K562 (cell line): ENCODE results near the gene TMEM273. TPM values are rescaled to one million over a fixed set of nuclear protein-coding genes. Genes with fewer than 3 reads are reported as not detected.

Source experiments
- ATAC-seq: fragments of 200-7000 bp; cut with Tn5 transposase; 3 replicates; pipeline ENCODE4 v1.9.1; 2020; ENCODE audit warnings: moderate library complexity
- BruUV-seq: library from RNA; stranded (reverse); fragments of 400-500 nt; replicated peaks from 2 replicates; lab custom pipeline; 2021; lab: Mats Ljungman, UMichigan
- CTCF ChIA-PET: fragments of 300-600 bp; formaldehyde crosslinking; extraction: SDS; loops from one replicate; lab custom pipeline; 2021; ENCODE audit warnings: low intra/inter-chr PET ratio; lab: Yijun Ruan, JAX
- POLR2A ChIA-PET: fragments of 300-600, 350-650 bp; sonication (Branson Sonifier 250); formaldehyde crosslinking; extraction: SDS; loops from one replicate; lab custom pipeline; 2021; ENCODE audit warnings: antibody characterized with exemption, inconsistent platforms; lab: Yijun Ruan, JAX
- DNase-seq, 4 experiments: peaks; one replicate each; pipeline versions ENCODE4 v3.0.0 to v3.0.0-alpha.2; 2011 to 2018; ENCODE audit warnings: low spot score in 3 of 4, mixed read lengths in 3 of 4; ENCODE audit errors: extremely low read depth in 1 of 4
- FAIRE-seq: peaks from 2 replicates; lab custom pipeline; 2011; peaks lifted over from hg19 to GRCh38; lab: Jason Lieb, UNC
- H2AFZ ChIP-seq: 2 replicates; pipeline ENCODE4 v1.6.0; 2011; ENCODE audit warnings: low read depth, low read length, control low read depth, inconsistent platforms
- H3K27ac ChIP-seq: fragments of 200-600 bp; 3 replicates; pipeline ENCODE4 v1.8.0; 2011; ENCODE audit warnings: low read depth, mild to moderate bottlenecking, control low read depth, inconsistent platforms, low read length, moderate library complexity, mixed read lengths; ENCODE audit errors: extremely low read depth
- H3K27me3 ChIP-seq, 2 experiments: fragments of 300-600 bp in 1 of 2; 2 replicates in 1 of 2; 3 replicates in 1 of 2; pipeline versions ENCODE4 v1.6.0 to v1.8.0; 2011; ENCODE audit warnings: inconsistent platforms in 2 of 2, low read length in 2 of 2, mild to moderate bottlenecking in 1 of 2, mixed read lengths in 1 of 2, moderate library complexity in 1 of 2; ENCODE audit not compliant: control insufficient read depth in 2 of 2, insufficient read depth in 2 of 2
- H3K36me3 ChIP-seq: fragments of 300-600 bp; 3 replicates; pipeline ENCODE4 v1.8.0; 2011; ENCODE audit warnings: mild to moderate bottlenecking, low read length, inconsistent platforms; ENCODE audit not compliant: control insufficient read depth, insufficient read depth
- H3K4me1 ChIP-seq, 2 experiments: fragments of 200-600 bp in 1 of 2; replicated peaks in 1 of 2; 2 replicates in 1 of 2; 3 replicates in 1 of 2; pipeline versions ENCODE4 v1.5.1 to v1.8.0; 2011; ENCODE audit warnings: inconsistent platforms in 2 of 2, low read length in 2 of 2, mild to moderate bottlenecking in 1 of 2, mixed read lengths in 1 of 2, moderate library complexity in 1 of 2; ENCODE audit not compliant: control insufficient read depth in 2 of 2, insufficient read depth in 2 of 2
- H3K4me2 ChIP-seq: 2 replicates; pipeline ENCODE4 v1.6.1; 2011; ENCODE audit warnings: low read length, control low read depth, inconsistent platforms, mixed read lengths; ENCODE audit not compliant: insufficient read depth
- H3K4me3 ChIP-seq: fragments of 200-600 bp; sonication (generic), shearing (Covaris generic); 2 replicates; pipeline ENCODE4 v1.5.1; 2016; ENCODE audit warnings: control low read depth, inconsistent platforms
- H3K79me2 ChIP-seq: fragments of 200-600 bp; 3 replicates; pipeline ENCODE4 v1.8.0; 2011; ENCODE audit warnings: low read length, inconsistent platforms; ENCODE audit not compliant: control insufficient read depth, insufficient read depth
- H3K9ac ChIP-seq, 2 experiments: 2 replicates each; pipeline versions ENCODE4 v1.6.0 to v1.6.1; 2011; ENCODE audit warnings: low read depth in 2 of 2, low read length in 2 of 2, control low read depth in 1 of 2, inconsistent platforms in 1 of 2, mild to moderate bottlenecking in 1 of 2, mixed read lengths in 1 of 2; ENCODE audit not compliant: insufficient read depth in 1 of 2
- H3K9me1 ChIP-seq: one replicate; pipeline ENCODE4 v1.6.0; 2011; ENCODE audit warnings: inconsistent platforms, mild to moderate bottlenecking, low read length, moderate library complexity; ENCODE audit not compliant: control insufficient read depth, insufficient read depth
- H3K9me3 ChIP-seq: replicated peaks from 2 replicates; pipeline ENCODE4 v1.5.1; 2011; ENCODE audit warnings: low read depth, low read length, inconsistent platforms; ENCODE audit not compliant: control insufficient read depth, insufficient read depth
- H4K20me1 ChIP-seq: replicated peaks from 2 replicates; pipeline ENCODE4 v1.6.1; 2011; ENCODE audit warnings: low read length, inconsistent platforms, mixed read lengths; ENCODE audit not compliant: control insufficient read depth, insufficient read depth
- CCNT2 ChIP-seq: IDR thresholded peaks from 2 replicates; pipeline ENCODE4 v1.6.1; 2011; ENCODE audit warnings: borderline replicate concordance, low read depth, mild to moderate bottlenecking, moderate library complexity, mixed read lengths, low read length; ENCODE audit not compliant: insufficient read length; ENCODE audit errors: extremely low read depth
- CHD4 ChIP-seq: fragments of 200-600 bp; sonication (generic); IDR thresholded peaks from 3 replicates; pipeline ENCODE4 v1.6.1; 2012; ENCODE audit warnings: low read depth, mild to moderate bottlenecking, mixed read lengths, low read length, inconsistent platforms; ENCODE audit not compliant: insufficient read depth, insufficient replicate concordance, poor library complexity, severe bottlenecking
- HBP1 ChIP-seq: fragments of 450-650 bp; formaldehyde crosslinking; IDR thresholded peaks from 2 replicates; pipeline ENCODE4 v1.4.0; 2022; ENCODE audit warnings: missing genetic modification characterization
- RBM15 ChIP-seq: fragments of 200-400 bp; formaldehyde crosslinking; IDR thresholded peaks from 2 replicates; pipeline ENCODE4 v1.6.1; 2018; ENCODE audit warnings: mild to moderate bottlenecking, low read length, moderate library complexity; ENCODE audit not compliant: insufficient read depth
- REST ChIP-seq, 2 experiments: fragments of 450-650 bp; formaldehyde crosslinking in 1 of 2; IDR thresholded peaks; 2 replicates each; pipeline versions ENCODE4 v1.4.0 to v1.6.1; 2014 to 2020; ENCODE audit warnings: mild to moderate bottlenecking in 2 of 2, borderline replicate concordance in 1 of 2, low read depth in 1 of 2
- RHOXF2B ChIP-seq: fragments of 250-450 bp; sonication (Bioruptor Pico); conservative IDR thresholded peaks from 2 replicates; pipeline ENCODE4 v1.5.1; 2021
- SLC30A9 ChIP-seq: fragments of 250-450 bp; sonication (Bioruptor Pico); IDR thresholded peaks from 2 replicates; pipeline ENCODE4 v1.8.0; 2022; ENCODE audit warnings: mild to moderate bottlenecking, moderate library complexity
- TBP ChIP-seq: optimal IDR thresholded peaks from 2 replicates; pipeline ENCODE3; 2011; ENCODE audit warnings: low read depth, low read length, improper control_type of control experiment
- ZNF583 ChIP-seq: fragments of 250-450 bp; sonication (Bioruptor Pico); IDR thresholded peaks from 2 replicates; pipeline ENCODE4 v1.4.0; 2020
- WGBS: fragments of 100-300 bp; shearing (Covaris generic); methylation state at CpG from one replicate; pipeline ENCODE4 v1.1.6; 2016; ENCODE audit warnings: low coverage, mixed read lengths; ENCODE audit not compliant: insufficient coverage; ENCODE audit errors: missing lambda C conversion rate; 5-methylcytosine and 5-hydroxymethylcytosine counted together
- in situ Hi-C: fragments of 300-500 bp; cut with MboI; formaldehyde crosslinking; loops from 4 replicates; pipeline ENCODE4 v1.15.0; 2018; ENCODE audit warnings: inconsistent platforms, mixed read lengths
- intact Hi-C: fragments of 100-400 bp; cut with micrococcal nuclease; formaldehyde crosslinking; loops from 2 replicates; pipeline ENCODE4 v1.14.2; 2022
- polyA plus RNA-seq, 8 experiments: library from polyadenylated mRNA; depleted of rRNA in 4 of 8; stranded (reverse) in 5 of 8; unstranded in 3 of 8; fragments of >200 nt; fragmentation: Nextera tagmentation in 2 of 8; fragmentation: Illumina TruSeq in 1 of 8; extraction: Ambion mirVana in 2 of 8; extraction: Trizol in 1 of 8; gene quantifications; 2 replicates each; pipeline versions ENCODE4 v1.2.1 to v1.2.3, GENCODE V29; 2011 to 2014; ENCODE audit warnings: inconsistent platforms in 1 of 8, missing spikeins in 1 of 8
- total RNA-seq, 7 experiments: library from RNA; depleted of rRNA in 6 of 7; stranded (reverse); fragments of >200 nt in 6 of 7; fragmentation: Illumina TruSeq in 2 of 7; extraction: Trizol in 2 of 7; gene quantifications; 2 replicates each; pipeline versions ENCODE4 v1.2.1 to v1.2.3, GENCODE V29; 2011 to 2021; ENCODE audit warnings: low replicate concordance in 1 of 7

The TMEM273 gene
- total and polyA plus RNA-seq, 9 of the 15 experiments (the other 6 are each of a cell fraction or from before 2014, with no cell fraction given): 39.2 to 131 (median 95.6) TPM

- Histone ChIP-seq H4K20me1 (no peaks in the 10 kb centered on the region), H3K27ac (peak overlapping the region; percentile 75), H3K27me3 (no peaks in the 10 kb centered on the region), H2AFZ (peak overlapping the region; percentile 97), H3K4me3 (no peak overlapping the region), H3K79me2 (no peaks in the 10 kb centered on the region), H3K9me3 (no peaks in the 10 kb centered on the region), H3K9me1 (no peaks in the 10 kb centered on the region), H3K9ac (peak overlapping the region; percentile 55 to 91), H3K36me3 (no peaks in the 10 kb centered on the region), H3K4me1 (peaks cover 11 to 21% of the 10 kb centered on the region in 2 experiments), H3K4me2 (peak overlapping the region; percentile 79)
- FAIRE-seq (peak; percentile 90), DNase-seq (peak; percentile 44 to 86 (median 62)), ATAC-seq (peak; percentile 93)
- BruUV-seq: no TSS peak
- ChIA-PET CTCF (no interaction called here), POLR2A (interaction anchor here (0.6 to 1.0 kb wide), 4 partner anchors 10 to 75 kb away, joined by 3 read pairs; no protein-coding TSS in a partner anchor)
- WGBS: 3% methylated on average over 12 of the region's 12 CpGs
- intact Hi-C loops: no loop called here
- in situ Hi-C loops: no loop called here
- TF ChIP-seq RBM15 (no peak), SLC30A9 (CRISPR knock-in tag) (no peak), CHD4 (peak; percentile 51), RHOXF2B (CRISPR knock-in tag) (no peak), HBP1 (CRISPR knock-in tag) (no peak), TBP (no peak), CCNT2 (peak; percentile 41), REST (IDR thresholded peaks at IDR 0.05; ENCODE audit: borderline replicate concordance) (no peak; the same call in 1 of the 2 replicates), REST (CRISPR knock-in tag; IDR thresholded peaks at IDR 0.05; ENCODE audit: low read depth) (0 out of 2 replicates have a peak, but pooled peaks have one; percentile 35), ZNF583 (CRISPR knock-in tag) (peak; percentile 83; the same call in 1 of the 2 replicates)
Observed at GRCh38 chr10:49225218-49225876, 37.2 kb upstream of the TMEM273 start.
